HG03342 (cell line): ENCODE data around the gene RHEBL1.

Source experiments
- ATAC-seq: cut with Tn5 transposase; IDR thresholded peaks from one replicate; pipeline ENCODE4 v1.9.1; 2021; ENCODE audit warnings: mild to moderate bottlenecking, moderate library complexity; ENCODE audit not compliant: unreplicated experiment

RHEBL1 gene

GRCh38 chr12:49022558-49023178, 47.1 kb downstream of the RHEBL1 start:
- no peak for ATAC-seq

DNA sequence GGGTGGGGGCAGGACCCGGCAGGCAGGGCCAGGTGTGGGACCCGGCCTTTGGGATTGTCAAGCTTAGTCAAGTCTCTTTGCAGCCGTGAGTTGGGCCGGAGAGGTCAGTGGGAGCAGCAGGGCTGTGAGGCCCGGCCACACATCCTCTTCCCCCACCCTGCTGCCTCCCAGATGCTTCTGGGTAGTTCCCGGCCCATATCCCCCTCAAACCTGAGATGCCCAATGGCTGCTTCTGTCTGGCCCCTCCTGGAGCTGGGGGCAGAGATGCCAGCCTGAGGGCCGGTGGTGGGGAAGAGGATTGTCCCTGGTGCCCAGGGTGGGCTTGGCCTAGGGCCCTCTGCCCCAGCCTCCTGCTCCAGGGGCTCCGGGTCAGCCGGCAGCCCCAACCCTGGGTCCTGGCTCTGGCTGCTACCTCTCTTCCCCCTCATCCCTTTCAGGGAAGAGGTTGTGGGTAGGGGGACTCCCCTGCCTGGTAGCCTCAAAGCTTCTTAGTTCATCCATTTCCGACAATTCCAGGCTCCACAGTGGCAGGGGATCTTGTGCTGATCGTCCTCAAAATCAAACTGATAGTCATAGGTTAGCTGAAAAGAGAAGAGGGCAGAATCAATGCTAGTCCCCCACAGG, 48.4 kb downstream of the RHEBL1 start:
- no peak for ATAC-seq

GRCh38 chr12:49020441-49020840, 49.3 kb downstream of the RHEBL1 start:
- no peak for ATAC-seq

DNA sequence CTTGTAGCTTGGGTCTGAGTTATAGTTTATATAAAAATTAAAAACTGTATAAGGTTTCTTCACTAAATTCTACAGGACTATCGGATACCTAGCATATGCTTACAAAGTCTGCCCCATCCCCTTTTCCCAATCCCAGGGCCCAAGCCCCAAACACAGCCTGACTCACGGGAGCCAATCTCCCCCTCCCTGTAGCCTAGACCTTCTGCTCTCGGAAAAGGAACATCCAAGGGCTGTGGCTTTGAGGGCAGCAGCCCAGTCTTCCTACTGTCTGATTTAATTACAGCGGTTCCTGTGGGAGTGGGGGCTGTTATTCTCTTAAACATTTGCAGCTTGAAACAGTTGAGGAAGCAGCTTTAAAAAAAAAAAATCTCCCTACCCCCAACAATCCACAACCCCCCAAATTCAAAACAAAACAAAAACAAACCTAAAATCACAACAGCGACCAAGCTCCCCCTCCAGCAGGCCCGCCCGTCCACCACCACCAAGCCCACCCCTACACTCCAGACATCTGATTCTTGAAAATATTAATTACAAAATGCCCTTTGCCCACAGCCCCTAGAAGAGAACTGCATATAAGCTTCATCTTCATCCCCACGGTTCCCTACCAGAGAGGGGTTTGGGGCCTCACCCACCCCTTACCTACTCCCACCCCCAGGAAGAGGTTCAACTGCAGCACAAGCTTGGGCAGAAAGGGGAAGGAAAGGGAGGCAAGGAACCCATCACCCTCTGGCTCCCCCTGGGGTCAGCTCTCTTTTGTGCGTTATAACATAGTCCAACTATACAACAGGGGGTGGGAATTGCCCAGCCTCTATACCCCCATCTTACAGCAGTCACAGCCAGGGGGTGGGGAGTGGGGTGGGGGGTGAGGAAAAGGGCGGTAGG, 50.1 kb downstream of the RHEBL1 start:
- ATAC-seq, result no peak

GRCh38 chr12:49019120-49019430, 50.7 kb downstream of the RHEBL1 start:
- ATAC-seq, result no peak

DNA sequence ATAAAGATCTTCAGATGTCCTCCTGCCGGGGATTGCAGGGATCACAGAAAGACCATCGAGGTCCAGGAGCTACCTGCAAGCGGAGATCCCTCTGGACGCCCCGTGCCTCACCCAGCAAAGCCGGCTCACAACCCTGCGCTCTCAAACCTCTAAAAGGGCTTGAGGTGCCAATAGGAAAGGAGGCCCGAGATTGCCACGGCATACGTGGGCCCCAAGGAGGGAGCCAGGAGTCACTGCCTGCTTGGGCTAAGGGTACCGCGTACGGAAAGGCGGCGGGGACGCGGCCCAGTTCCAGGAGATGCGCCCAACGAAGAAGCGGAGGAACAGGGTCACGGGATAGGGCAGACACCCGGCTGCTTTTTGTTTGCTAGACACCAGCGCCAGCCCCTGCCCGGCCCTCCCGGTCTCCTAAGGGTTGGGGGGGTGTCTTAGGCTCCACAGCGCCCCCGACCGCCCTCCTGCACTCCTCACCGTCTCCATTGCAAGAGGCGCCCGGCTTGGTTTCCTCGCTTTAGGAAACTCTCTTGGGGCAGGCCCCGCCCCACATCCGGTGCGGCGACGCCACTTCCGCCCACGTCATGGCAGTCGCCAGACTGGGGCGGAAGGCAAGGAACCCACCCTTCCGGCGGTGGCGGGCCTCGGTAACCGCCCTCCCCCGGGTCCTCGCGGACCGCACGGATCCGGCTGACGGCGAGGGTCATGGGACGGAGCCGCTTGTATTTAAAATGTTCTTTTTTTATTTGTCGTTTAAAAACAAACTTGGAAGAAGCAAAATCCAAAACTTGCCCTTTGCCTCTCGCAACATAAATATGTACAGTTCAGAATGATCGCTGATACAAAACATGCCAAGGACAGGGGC, 51.3 kb downstream of the RHEBL1 start, which contains the start of gene PRKAG1:
PRKAG1 (minus strand) TSS at position 516 of the 859 bp plus-strand sequence; CDS start at position 480, 36 bp downstream.
- ATAC-seq, result peak; percentile 84

- peak; percentile 12 for ATAC-seq
Measured at GRCh38 chr12:49017891-49018260, 51.9 kb downstream of the RHEBL1 start.

DNA sequence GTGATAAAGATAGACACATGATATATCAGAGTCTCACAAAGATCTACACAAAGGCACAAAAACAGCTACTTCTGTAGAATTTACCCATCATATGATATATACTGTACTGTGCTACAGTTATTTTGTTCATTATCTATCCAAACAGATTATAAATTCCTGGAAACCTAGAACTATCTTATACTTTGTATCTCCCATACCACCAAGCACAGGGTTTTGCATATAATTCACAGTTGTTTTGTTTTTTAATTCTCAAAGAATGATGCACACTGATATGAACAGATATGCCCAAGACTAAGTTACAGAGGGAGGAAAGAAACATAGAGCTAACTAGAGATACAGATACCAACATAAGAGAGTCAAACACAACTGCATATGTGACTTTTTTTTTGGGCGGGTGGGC, 54.6 kb downstream of the RHEBL1 start:
- no peak for ATAC-seq
